IMR-90 (cell line): ENCODE results near the gene AUH. TPM values are rescaled to one million over a fixed set of nuclear protein-coding genes. Genes with fewer than 3 reads are reported as not detected.
A peak's percentile ranks its signal among the peaks of the same experiment; 100 is the strongest.

Experiments used
- ATAC-seq: fragments of 200-7000 bp; cut with Tn5 transposase; 2 replicates; pipeline ENCODE4 v1.9.1; 2020; ENCODE audit warnings: low read depth, mild to moderate bottlenecking, moderate library complexity
- BruUV-seq: library from RNA; stranded (reverse); fragments of 400-500 nt; replicated peaks from 2 replicates; lab custom pipeline; 2021; lab: Mats Ljungman, UMichigan
- CTCF ChIA-PET: fragments of 300-600 bp; formaldehyde crosslinking; extraction: SDS; loops from one replicate; lab custom pipeline; 2021; ENCODE audit warnings: antibody characterized with exemption; lab: Yijun Ruan, JAX
- POLR2A ChIA-PET: fragments of 300-600 bp; sonication (Branson Sonifier 250); formaldehyde crosslinking; loops from one replicate; lab custom pipeline; 2022; ENCODE audit warnings: antibody characterized with exemption; ENCODE audit not compliant: unreplicated experiment; lab: Charles Lee
- DNase-seq: peaks from one replicate; pipeline ENCODE4 v3.0.0; 2013
- H2AFZ ChIP-seq: replicated peaks from 2 replicates; pipeline ENCODE3; 2013; ENCODE audit warnings: low read length, mild to moderate bottlenecking; ENCODE audit not compliant: poor library complexity
- H2AK5ac ChIP-seq: 2 replicates; pipeline ENCODE4 v1.6.1; 2013; ENCODE audit warnings: low read depth, low read length, inconsistent platforms
- H2AK9ac ChIP-seq: replicated peaks from 2 replicates; pipeline ENCODE3; 2013; ENCODE audit warnings: mild to moderate bottlenecking, low read depth, low read length, moderate library complexity; ENCODE audit not compliant: poor library complexity
- H2BK120ac ChIP-seq: 2 replicates; pipeline ENCODE4 v1.6.1; 2013; ENCODE audit warnings: low read depth, low read length, inconsistent platforms
- H2BK15ac ChIP-seq: 3 replicates; pipeline ENCODE4 v1.6.1; 2013; ENCODE audit warnings: low read depth, low read length, inconsistent platforms
- H2BK20ac ChIP-seq: 2 replicates; pipeline ENCODE4 v1.6.1; 2013; ENCODE audit warnings: low read depth, mild to moderate bottlenecking, inconsistent platforms, low read length, moderate library complexity
- H2BK5ac ChIP-seq: 2 replicates; pipeline ENCODE4 v1.6.1; 2013; ENCODE audit warnings: mild to moderate bottlenecking, low read depth, low read length, inconsistent platforms; ENCODE audit not compliant: poor library complexity, severe bottlenecking
- H3K14ac ChIP-seq: replicated peaks from 2 replicates; pipeline ENCODE4 v1.6.1; 2013; ENCODE audit warnings: low read depth, low read length, inconsistent platforms
- H3K18ac ChIP-seq: 2 replicates; pipeline ENCODE4 v1.6.1; 2013; ENCODE audit warnings: low read depth, low read length, control low read depth
- H3K23ac ChIP-seq: 2 replicates; pipeline ENCODE4 v1.6.1; 2013; ENCODE audit warnings: low read depth, low read length, inconsistent platforms
- H3K27ac ChIP-seq: 2 replicates; pipeline ENCODE4 v1.5.1; 2013; ENCODE audit warnings: mild to moderate bottlenecking, control low read depth, low read length; ENCODE audit not compliant: insufficient read depth
- H3K27me3 ChIP-seq: 2 replicates; pipeline ENCODE4 v1.6.1; 2013; ENCODE audit warnings: low read length; ENCODE audit not compliant: control insufficient read depth, insufficient read depth
- H3K36me3 ChIP-seq: 2 replicates; pipeline ENCODE4 v1.6.1; 2013; ENCODE audit warnings: low read length, mixed read lengths; ENCODE audit not compliant: control insufficient read depth, insufficient read depth
- H3K4ac ChIP-seq: 2 replicates; pipeline ENCODE4 v1.6.1; 2013; ENCODE audit warnings: low read depth, low read length, inconsistent platforms
- H3K4me1 ChIP-seq: 2 replicates; pipeline ENCODE4 v1.6.1; 2013; ENCODE audit warnings: low read length, mixed read lengths; ENCODE audit not compliant: control insufficient read depth, insufficient read depth
- H3K4me2 ChIP-seq: 2 replicates; pipeline ENCODE4 v1.6.1; 2013; ENCODE audit warnings: low read depth, mild to moderate bottlenecking, control low read depth, low read length, moderate library complexity
- H3K4me3 ChIP-seq: 2 replicates; pipeline ENCODE4 v1.5.1; 2013; ENCODE audit warnings: low read depth, mild to moderate bottlenecking, control low read depth, low read length, moderate library complexity; ENCODE audit not compliant: insufficient read depth
- H3K56ac ChIP-seq: 2 replicates; pipeline ENCODE4 v1.6.1; 2013; ENCODE audit warnings: low read length, inconsistent platforms; ENCODE audit not compliant: insufficient read depth; ENCODE audit errors: extremely low read depth
- H3K79me1 ChIP-seq, 2 experiments: 2 replicates each; pipeline ENCODE4 v1.6.1; 2013; ENCODE audit warnings: low read length in 2 of 2, inconsistent platforms in 1 of 2, low read depth in 1 of 2
- H3K9ac ChIP-seq: 2 replicates; pipeline ENCODE4 v1.6.1; 2013; ENCODE audit warnings: low read depth, low read length, control low read depth
- H3K9me1 ChIP-seq: 2 replicates; pipeline ENCODE4 v1.6.1; 2013; ENCODE audit warnings: low read length, inconsistent platforms; ENCODE audit not compliant: insufficient read depth
- H3K9me3 ChIP-seq: 2 replicates; pipeline ENCODE4 v1.6.1; 2013; ENCODE audit warnings: low read length; ENCODE audit not compliant: control insufficient read depth, insufficient read depth
- H4K20me1 ChIP-seq: 2 replicates; pipeline ENCODE4 v1.6.1; 2013; ENCODE audit warnings: low read length, inconsistent platforms; ENCODE audit not compliant: insufficient read depth
- H4K5ac ChIP-seq: 2 replicates; pipeline ENCODE4 v1.6.1; 2013; ENCODE audit warnings: mild to moderate bottlenecking, low read depth, low read length, control low read depth
- H4K8ac ChIP-seq, 2 experiments: 2 replicates each; pipeline ENCODE4 v1.6.1; 2013; ENCODE audit warnings: low read depth in 2 of 2, low read length in 2 of 2, control low read depth in 1 of 2, inconsistent platforms in 1 of 2
- H4K91ac ChIP-seq: 2 replicates; pipeline ENCODE4 v1.6.1; 2013; ENCODE audit warnings: low read depth, low read length, inconsistent platforms; ENCODE audit not compliant: insufficient read depth
- BHLHE40 ChIP-seq: fragments of 150-350 bp; IDR thresholded peaks from 2 replicates; pipeline ENCODE4 v1.6.1; 2016; ENCODE audit warnings: mild to moderate bottlenecking, low read depth, low read length
- FOS ChIP-seq: fragments of 150-350 bp; IDR thresholded peaks from 2 replicates; pipeline ENCODE4 v1.6.1; 2016; ENCODE audit warnings: low read depth, low read length
- MAFK ChIP-seq: IDR thresholded peaks from 2 replicates; pipeline ENCODE4 v1.6.1; 2012; ENCODE audit warnings: low read depth, low read length, improper control_type of control experiment
- MAZ ChIP-seq: IDR thresholded peaks from 2 replicates; pipeline ENCODE4 v1.6.1; 2012; ENCODE audit warnings: low read depth, mild to moderate bottlenecking, low read length, improper control_type of control experiment, moderate library complexity, borderline replicate concordance
- WGBS, 2 experiments: methylation state at CpG; one replicate each; pipeline versions ENCODE4 v1.1.5 to v1.1.7; 2013; ENCODE audit warnings: missing lambda C conversion rate in 2 of 2; ENCODE audit not compliant: insufficient read length in 1 of 2; ENCODE audit errors: extremely low coverage in 2 of 2; 5-methylcytosine and 5-hydroxymethylcytosine counted together
- dilution Hi-C: fragments of 300-500 bp; cut with HindIII; formaldehyde crosslinking; loops from one replicate; pipeline ENCODE4 v1.14.3; 2018; ENCODE audit warnings: low sequenced_read_pairs; ENCODE audit not compliant: unreplicated experiment
- in situ Hi-C: fragments of 300-500 bp; cut with MboI; formaldehyde crosslinking; loops from 3 replicates; pipeline ENCODE4 v1.14.3; 2019; ENCODE audit warnings: low sequenced_read_pairs, inconsistent platforms, mixed read lengths
- intact Hi-C: fragments of 100-400 bp; cut with micrococcal nuclease; formaldehyde crosslinking; loops from 2 replicates; pipeline ENCODE4 v1.10.0; 2022
- polyA plus RNA-seq, 3 experiments: library from polyadenylated mRNA; depleted of rRNA; stranded (reverse); fragments of >200 nt; gene quantifications; 2 replicates each; pipeline ENCODE4 v1.2.3, GENCODE V29; 2012; ENCODE audit warnings: low replicate concordance in 1 of 3
- total RNA-seq: library from RNA; depleted of rRNA; stranded (reverse); fragments of >200 nt; gene quantifications from 2 replicates; pipeline ENCODE4 v1.2.3, GENCODE V29; 2012

The AUH gene
- total and polyA plus RNA-seq, 2 of the 4 experiments (the other 2 are of a cell fraction), result 5.9 to 8.1 TPM

- DNase-seq (peak; percentile 63), ATAC-seq (peak; percentile 37; the same call in 1 of the 2 replicates)
- Histone ChIP-seq H2BK5ac (peak overlapping the region; percentile 95), H2AK9ac (peak overlapping the region; percentile 79), H2BK15ac (peak overlapping the region; percentile 89), H2BK20ac (peak overlapping the region; percentile 93; the same call in 1 of the 2 replicates), H4K20me1 (no peaks in the 10 kb centered on the region), H4K5ac (peak overlapping the region; percentile 85), H3K4me1 (peaks cover 17% of the 10 kb centered on the region), H3K9me1 (peaks cover 14% of the 10 kb centered on the region), H3K18ac (peak overlapping the region; percentile 92), H3K9me3 (0 out of 2 replicates have a peak, but pooled peaks cover 2% of the 10 kb centered on the region), H3K79me1 (peaks cover 0 to 27% of the 10 kb centered on the region in 2 experiments; a peak in 2 of 4 replicates), H2AK5ac (peak overlapping the region; percentile 95), H3K4me2 (no peak overlapping the region), H3K9ac (no peak overlapping the region), H4K91ac (peak overlapping the region; percentile 81), H3K27ac (peak overlapping the region; percentile 10; the same call in 1 of the 2 replicates), H3K4me3 (no peak overlapping the region), H2AFZ (peak overlapping the region; percentile 78), H3K4ac (peak overlapping the region; percentile 93), H3K36me3 (no peaks in the 10 kb centered on the region), H3K23ac (peak overlapping the region; percentile 31; the same call in 1 of the 2 replicates), H2BK120ac (peak overlapping the region; percentile 96), H3K27me3 (no peaks in the 10 kb centered on the region), H3K14ac (peak overlapping the region; percentile 45), H3K56ac (no peak overlapping the region), H4K8ac (peak overlapping the region; percentile 73 to 87)
- BruUV-seq, result no TSS peak
- intact Hi-C loops (no loop called here), in situ Hi-C loops (no loop called here), dilution Hi-C loops (no loop called here)
- WGBS, 2 experiments, result 100% methylated on average over 1 of the region's 2 CpGs; no CpG with 5 or more reads in 1 of the 2 experiments
- TF ChIP-seq BHLHE40 (no peak), MAFK (no peak), FOS (peak; percentile 29; the same call in 1 of the 2 replicates), MAZ (peak; percentile 27; the same call in 1 of the 2 replicates)
- ChIA-PET CTCF (interaction anchor here (0.7 to 0.8 kb wide), 2 partner anchors 97 to 314 kb away, joined by 3 read pairs; no protein-coding TSS in a partner anchor), POLR2A (no interaction called here)
Observed at GRCh38 chr9:91186632-91187108, 175.0 kb downstream of the AUH start.
